DMS79 (cell line): ENCODE measurements around the gene ABCA3.
"Not testable (repeated sequence)": the region's sequence is repeated elsewhere in the genome, so short reads cannot be mapped to it uniquely, and the experiment has no call there.

Source experiments
- DNase-seq: peaks from one replicate; lab custom pipeline; 2025; lab: John Stamatoyannopoulos, UW

ABCA3 gene

DNA sequence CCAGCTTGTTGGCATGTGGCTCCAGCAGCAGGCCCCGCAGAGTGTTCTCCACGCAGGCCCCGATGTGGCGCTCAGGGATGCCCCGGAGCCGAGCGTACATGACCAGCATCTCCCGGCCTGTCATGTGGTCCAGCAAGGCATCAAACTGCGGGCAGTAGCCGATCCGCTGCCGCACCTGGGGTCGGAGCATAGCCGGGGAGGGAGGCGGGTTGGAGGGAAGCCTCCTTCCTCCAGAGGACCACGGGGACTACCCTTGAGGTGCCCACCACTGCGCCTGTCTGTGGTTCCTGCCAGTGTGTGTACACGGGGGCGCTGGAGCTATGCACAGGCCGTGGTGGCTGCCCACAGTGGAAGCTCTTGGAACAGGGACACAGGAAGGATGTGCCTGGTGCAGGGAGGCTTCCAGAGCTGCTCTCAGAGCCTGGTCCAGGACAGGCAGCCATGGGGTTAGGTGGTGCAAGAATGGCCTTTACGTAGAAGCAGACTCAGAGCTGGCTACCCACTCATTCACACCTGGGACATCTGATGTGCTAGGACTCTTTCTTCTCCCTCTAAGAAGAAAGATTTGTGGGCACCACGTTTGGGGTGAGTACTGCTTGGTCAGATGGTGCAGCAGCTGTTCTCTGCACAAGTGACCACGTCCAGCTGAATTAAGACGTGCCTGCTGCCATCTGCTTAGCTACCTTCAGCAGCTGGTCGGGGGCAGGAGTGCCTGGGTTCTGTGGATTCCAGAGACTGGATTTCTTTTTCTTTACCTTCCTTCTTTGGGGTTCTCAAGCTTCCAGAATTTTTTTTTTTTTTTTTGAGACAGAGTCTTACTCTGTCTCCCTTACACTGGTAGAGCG is 61.4 kb downstream of the ABCA3 start:
- DNase-seq, result no peak

- no peak for DNase-seq
Measured at GRCh38 chr16:2278272-2278608, 62.3 kb downstream of the ABCA3 start.

GRCh38 chr16:2277466-2278271 is 62.9 kb downstream of the ABCA3 start:
- no peak for DNase-seq

- no peak for DNase-seq
Measured at GRCh38 chr16:2276368-2277195, 63.9 kb downstream of the ABCA3 start.

GRCh38 chr16:2275476-2276367 is 64.8 kb downstream of the ABCA3 start:
- DNase-seq, result no peak

DNA sequence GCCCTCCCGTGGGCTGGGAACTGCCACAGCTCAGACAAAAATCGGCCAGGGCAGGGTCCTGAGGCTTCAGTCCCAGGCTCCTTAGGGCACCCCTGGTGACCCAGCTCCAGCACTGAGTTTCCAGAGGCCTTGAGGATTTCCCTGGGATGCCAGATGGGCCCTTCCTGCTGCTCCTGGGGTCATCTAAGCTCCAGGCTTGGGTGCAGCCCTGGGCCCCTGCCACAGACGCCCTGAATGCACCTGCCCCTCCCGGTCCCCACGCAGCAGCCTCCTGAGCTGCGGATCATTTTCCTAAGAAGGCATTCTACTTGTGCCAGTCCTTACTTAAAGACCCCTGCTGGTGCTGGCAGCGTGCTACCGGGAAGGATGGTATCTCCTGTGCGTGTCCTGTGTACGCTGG is 66.6 kb downstream of the ABCA3 start:
- no peak for DNase-seq

DNA sequence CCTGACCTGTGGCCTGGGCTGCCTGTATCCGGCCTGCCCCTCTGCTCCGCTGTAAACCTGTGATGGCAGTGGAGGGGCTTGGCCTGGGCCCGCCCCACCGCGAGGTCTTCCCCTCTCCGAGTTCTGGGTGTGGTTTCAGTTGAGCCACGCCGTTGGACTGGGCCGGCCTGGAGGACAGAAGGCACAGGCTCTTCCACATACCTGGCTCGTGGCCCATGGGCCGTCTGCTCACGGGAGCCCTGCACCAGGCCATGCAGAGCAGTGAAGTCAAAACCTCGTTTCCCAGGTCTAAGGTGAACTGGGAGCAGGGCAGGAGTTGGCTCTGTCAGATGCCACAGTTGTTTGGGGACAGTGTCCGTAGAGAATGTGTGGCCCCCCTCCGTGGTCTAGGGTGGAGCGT is 67.0 kb downstream of the ABCA3 start:
- no peak for DNase-seq

DNA sequence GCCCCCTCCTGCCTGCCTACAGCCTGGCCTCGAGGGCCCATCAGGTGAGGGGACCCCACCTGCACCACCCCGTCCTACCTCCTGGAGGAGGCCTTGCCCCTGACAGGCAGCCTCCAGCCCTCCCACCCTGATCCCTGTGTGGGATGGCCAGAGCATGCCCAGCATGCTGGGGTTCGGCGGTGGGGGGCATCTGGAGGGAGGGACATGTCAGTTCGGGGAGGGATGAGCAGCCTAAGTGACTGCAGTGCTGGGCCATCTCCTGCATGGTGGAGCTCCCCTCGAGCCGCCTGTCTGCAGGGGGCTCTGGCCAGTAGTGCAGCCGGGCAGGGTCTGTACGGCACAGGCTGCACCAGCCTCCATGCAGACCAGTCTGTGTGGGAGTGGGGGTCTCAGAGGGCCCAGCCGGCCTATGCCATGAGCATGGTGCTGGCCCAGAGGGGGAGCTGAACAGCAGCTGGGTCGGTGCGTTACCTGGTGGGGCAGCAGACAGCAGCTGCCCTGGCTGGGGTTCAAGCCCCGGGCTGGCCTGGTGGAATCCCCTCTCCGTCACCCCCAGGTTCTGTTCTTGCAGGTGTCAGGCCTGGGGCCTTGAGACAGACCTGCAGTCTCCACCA is 68.6 kb downstream of the ABCA3 start:
- no peak for DNase-seq

DNA sequence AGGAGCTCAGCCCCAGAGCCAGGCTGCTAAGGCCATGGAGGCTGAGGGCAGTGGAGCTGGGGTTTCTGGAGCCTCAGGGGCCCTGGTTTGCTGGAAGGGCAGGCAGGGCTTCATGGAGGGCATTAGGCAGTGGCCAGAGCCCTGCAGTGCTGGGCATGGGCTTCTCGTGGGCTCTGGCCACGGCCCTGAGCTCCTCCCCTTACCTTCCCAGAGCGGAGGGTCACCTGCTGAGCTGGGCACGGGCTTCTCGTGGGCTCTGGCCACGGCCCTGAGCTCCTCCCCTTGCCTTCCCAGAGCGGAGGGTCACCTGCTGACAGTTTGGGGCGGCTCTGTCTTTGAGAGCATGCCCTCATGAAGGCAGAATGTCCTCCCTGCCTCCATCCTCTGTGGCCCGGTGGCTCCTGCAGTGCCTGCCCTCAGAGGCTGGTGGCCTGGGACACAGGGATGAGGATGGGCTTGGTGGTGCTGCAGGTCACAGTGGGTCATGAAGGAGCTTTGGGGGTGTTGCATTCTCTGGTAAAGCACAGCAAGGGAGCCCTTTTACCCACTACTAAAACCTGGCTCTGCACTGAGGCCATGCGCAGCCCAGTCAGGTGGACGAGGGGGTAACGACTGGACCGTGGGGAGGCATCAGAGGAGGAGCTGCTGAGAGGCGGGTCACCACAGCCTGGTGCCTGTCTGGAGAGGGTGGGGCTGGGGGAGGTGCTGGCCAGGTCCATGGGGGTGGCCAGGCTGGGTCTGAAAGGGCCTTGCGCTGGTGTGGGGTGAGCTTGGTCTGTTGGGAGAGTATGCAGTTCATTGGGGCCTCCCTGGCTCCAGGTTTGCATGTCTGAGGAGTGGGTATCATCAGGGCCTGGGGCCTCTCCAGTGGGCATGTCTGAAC is 69.7 kb downstream of the ABCA3 start:
- no peak for DNase-seq

DNA sequence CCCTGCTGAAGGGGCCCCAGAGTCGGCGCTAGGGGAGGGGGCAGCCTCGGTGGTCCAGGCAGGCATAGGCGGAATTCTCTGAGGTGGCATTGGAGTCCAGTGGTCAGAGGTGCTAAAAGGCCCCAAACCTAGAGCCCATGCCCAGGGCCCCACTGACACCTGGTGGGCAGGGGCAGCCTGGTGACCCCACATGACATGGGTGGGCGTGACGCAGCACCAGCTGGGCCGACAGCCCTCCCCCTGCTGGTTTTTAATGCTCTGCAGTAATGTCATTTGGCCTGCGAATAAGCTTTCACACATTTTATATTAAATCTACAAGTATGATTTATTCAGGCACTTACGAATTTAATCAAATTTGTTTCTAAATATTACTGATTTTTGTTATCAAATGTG is 70.5 kb downstream of the ABCA3 start:
- DNase-seq, result no peak

GRCh38 chr16:2267913-2268666 is 72.4 kb downstream of the ABCA3 start, which contains the start of gene RNPS1:
TSS of gene RNPS1 (minus strand) at chr16:2268126. CDS start at chr16:2264643, 3,483 bp downstream.
- peak; percentile 80 for DNase-seq

- DNase-seq, result not testable (repeated sequence)
Measured at GRCh38 chr16:2267505-2267912, 73.0 kb downstream of the ABCA3 start.

DNA sequence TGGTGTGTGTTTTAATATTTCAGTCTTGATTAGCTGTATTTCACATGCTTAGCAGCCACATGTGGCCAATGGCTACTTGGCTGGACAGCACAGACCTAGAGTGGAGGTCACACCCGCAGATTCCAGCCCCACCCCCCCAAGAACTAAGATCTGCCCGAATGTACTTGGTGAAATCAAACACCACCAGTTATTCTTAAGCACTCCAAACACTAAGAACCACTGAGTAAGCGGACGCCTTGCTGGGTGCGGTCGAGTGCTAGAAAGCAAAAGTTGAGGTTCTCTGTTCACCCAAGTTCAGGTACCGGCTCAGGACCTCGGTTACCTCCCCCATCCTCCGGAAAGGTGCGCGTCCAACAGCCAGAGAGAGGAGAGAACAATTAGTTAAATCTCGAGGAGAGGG is 73.6 kb downstream of the ABCA3 start:
- not testable (repeated sequence) for DNase-seq

- not testable (repeated sequence) for DNase-seq
Measured at GRCh38 chr16:2263026-2263425, 77.5 kb downstream of the ABCA3 start.

- DNase-seq, result no peak
Measured at GRCh38 chr16:2260250-2260649, 80.3 kb downstream of the ABCA3 start.

DNA sequence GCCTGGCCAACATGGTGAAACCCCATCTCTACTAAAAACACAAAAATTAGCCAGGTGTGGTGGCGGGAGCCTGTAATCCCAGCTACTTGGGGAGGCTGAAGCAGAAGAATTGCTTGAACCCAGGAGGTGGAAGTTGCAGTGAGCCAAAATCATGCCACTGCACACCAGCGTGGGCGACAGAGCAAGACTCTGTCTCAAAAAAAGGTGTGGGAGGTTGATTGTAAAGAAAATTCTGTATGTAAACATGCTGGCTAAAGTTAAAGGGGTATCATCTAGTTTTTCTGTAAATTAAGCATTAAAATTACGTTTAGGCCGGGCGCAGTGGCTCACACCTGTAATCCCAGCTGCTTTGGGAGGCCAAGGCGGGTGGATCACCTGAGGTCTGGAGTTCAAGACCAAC is 82.0 kb downstream of the ABCA3 start:
- DNase-seq, result not testable (repeated sequence)

- DNase-seq, result no peak
Measured at GRCh38 chr16:2257726-2258125, 82.8 kb downstream of the ABCA3 start.

GRCh38 chr16:2256531-2257140 is 83.9 kb downstream of the ABCA3 start:
- no peak for DNase-seq

DNA sequence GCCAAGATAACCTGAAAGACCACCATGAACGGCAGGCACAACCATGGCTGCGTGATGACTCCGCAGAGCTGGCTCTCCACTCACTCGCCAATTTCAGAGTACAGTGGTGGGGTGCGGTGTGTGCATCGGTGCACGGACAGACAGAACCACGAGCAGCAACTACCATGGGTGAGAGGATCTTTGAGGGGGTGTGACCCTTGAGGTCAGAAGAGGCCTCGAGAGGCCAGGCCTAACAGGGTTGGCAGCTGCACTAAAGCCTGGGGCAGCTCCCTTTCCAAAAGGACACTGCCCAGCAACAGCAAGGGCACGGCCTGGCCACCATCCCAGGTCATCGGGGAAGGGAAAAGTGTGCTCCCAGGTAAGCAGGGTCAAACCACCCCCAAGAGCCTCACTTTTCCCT is 87.2 kb downstream of the ABCA3 start:
- DNase-seq, result no peak
